Endothelial cell of umbilical vein (primary cell): ENCODE results near the gene SLC4A4.

ENCODE experiments used
- JUN ChIP-seq: IDR thresholded peaks from 2 replicates; pipeline ENCODE4 v1.6.1; 2011; ENCODE audit warnings: borderline replicate concordance, low read depth; ENCODE audit not compliant: insufficient read length, insufficient read depth
- MYC ChIP-seq: IDR thresholded peaks from one replicate; pipeline ENCODE4 v1.6.1; 2011; ENCODE audit warnings: mild to moderate bottlenecking, low read depth, low read length
- POLR2A ChIP-seq: IDR thresholded peaks from 2 replicates; pipeline ENCODE4 v1.6.1; 2012; ENCODE audit warnings: low read depth, mild to moderate bottlenecking, control low read depth, low read length
- POLR2AphosphoS5 ChIP-seq: IDR thresholded peaks from 2 replicates; pipeline ENCODE4 v1.6.1; 2012; ENCODE audit warnings: low read depth, mild to moderate bottlenecking, control low read depth, low read length, moderate library complexity; ENCODE audit not compliant: insufficient read depth
- TF ChIP-seq, protein P1 (sequence below), 2 donors: IDR thresholded peaks; 1 replicate in 1 of 2; 2 replicates in 1 of 2; pipeline ENCODE4 v1.5.1; 2011; ENCODE audit warnings: low read length in 2 of 2, mild to moderate bottlenecking in 2 of 2, moderate library complexity in 2 of 2, control low read depth in 1 of 2, inconsistent platforms in 1 of 2, low read depth in 1 of 2; ENCODE audit not compliant: insufficient read depth in 1 of 2; ENCODE audit errors: extremely low read depth in 1 of 2
- TF ChIP-seq, protein P2 (sequence below): IDR thresholded peaks from 2 replicates; pipeline ENCODE4 v1.6.1; 2011; ENCODE audit not compliant: insufficient read depth, insufficient read length

DNA sequence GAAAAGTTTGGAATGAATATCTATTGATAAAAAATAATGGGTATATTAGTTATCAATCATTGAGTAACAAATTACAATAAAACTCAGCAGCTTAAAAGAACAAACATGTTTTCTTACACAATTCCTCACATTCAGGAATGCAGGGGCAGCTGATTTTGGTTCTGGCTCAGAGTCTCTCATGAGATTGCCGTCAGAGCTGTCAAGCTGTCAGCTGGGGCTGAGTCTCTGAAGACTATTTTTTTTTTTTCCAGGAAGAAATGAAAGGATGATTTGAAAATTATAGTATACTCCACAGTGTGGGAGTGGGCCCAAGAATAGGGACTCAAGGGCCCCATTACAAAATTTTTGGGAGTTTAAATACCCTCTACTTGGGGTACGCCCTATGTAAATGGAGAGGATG is 226.0 kb downstream of the SLC4A4 start:
- TF ChIP-seq, protein P1, sequence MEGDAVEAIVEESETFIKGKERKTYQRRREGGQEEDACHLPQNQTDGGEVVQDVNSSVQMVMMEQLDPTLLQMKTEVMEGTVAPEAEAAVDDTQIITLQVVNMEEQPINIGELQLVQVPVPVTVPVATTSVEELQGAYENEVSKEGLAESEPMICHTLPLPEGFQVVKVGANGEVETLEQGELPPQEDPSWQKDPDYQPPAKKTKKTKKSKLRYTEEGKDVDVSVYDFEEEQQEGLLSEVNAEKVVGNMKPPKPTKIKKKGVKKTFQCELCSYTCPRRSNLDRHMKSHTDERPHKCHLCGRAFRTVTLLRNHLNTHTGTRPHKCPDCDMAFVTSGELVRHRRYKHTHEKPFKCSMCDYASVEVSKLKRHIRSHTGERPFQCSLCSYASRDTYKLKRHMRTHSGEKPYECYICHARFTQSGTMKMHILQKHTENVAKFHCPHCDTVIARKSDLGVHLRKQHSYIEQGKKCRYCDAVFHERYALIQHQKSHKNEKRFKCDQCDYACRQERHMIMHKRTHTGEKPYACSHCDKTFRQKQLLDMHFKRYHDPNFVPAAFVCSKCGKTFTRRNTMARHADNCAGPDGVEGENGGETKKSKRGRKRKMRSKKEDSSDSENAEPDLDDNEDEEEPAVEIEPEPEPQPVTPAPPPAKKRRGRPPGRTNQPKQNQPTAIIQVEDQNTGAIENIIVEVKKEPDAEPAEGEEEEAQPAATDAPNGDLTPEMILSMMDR (IDR thresholded peaks at IDR 0.05; ENCODE audit: extremely low read depth in 1 of 2, insufficient read depth in 1 of 2, low read depth in 1 of 2, low read length in 2 of 2) = no peak
- TF ChIP-seq JUN (no peak), POLR2AphosphoS5 (no peak), MYC (no peak), POLR2A (no peak)
- TF ChIP-seq, protein P2, sequence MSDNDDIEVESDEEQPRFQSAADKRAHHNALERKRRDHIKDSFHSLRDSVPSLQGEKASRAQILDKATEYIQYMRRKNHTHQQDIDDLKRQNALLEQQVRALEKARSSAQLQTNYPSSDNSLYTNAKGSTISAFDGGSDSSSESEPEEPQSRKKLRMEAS = no peak
